Measurements from ENCODE around the gene OR5B12. TPM values are rescaled to one million over a fixed set of nuclear protein-coding genes. Genes with fewer than 3 reads are reported as not detected.

Gene OR5B12
- total and polyA plus RNA-seq, 2 of the 8 experiments (the other 6 are each of a cell fraction or from before 2014, with no cell fraction given) = not detected

DNA sequence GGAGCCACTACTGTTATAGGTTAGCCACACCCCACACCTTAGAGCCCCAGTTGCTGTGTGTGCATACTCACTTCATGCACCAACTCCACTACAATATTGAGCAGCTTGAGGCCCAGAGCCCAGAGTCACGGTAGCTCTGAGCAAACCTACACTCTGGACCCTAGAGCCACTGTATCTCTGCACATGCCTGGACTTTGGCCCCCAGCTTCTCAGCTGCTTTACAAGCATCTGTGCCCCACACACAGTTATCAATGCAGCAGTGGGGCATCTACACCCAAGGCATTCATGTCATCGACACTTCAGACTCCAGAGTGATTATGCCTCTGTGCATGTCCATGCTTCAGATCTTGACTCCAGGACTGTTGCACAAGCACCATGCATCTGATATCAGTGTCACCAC is 2.3 kb upstream of the OR5B12 start:
- Histone ChIP-seq H3K27me3 (replicated peaks in 1 of 4; ENCODE audit: control insufficient read depth in 3 of 4, extremely low read depth in 1 of 4, insufficient read depth in 3 of 4, low read length in 3 of 4) (no peaks in the 10 kb centered on the region), H3K23ac (ENCODE audit: insufficient read length) (no peak overlapping the region), H3K14ac (ENCODE audit: insufficient read length) (no peak overlapping the region), H2BK20ac (ENCODE audit: low read length) (no peak overlapping the region), H3K4ac (replicated peaks; ENCODE audit: insufficient read length, low read depth, low read length) (no peak overlapping the region), H3K4me2 (ENCODE audit: insufficient read depth in 1 of 2, low read depth in 2 of 2, low read length in 2 of 2) (no peak overlapping the region), H2BK15ac (ENCODE audit: low read length) (no peak overlapping the region), H2BK120ac (replicated peaks; ENCODE audit: low read depth, low read length) (no peak overlapping the region), H3K27ac (ENCODE audit: low read depth, low read length) (no peak overlapping the region), H3K9ac (replicated peaks in 1 of 4; ENCODE audit: extremely low read depth in 1 of 4, low read depth in 3 of 4, low read length in 3 of 4) (no peak overlapping the region), H2BK12ac (ENCODE audit: low read depth, low read length) (no peak overlapping the region), H3K18ac (ENCODE audit: extremely low read depth, low read length) (no peak overlapping the region), H3K4me1 (replicated peaks in 1 of 4; ENCODE audit: control insufficient read depth in 3 of 4, insufficient read depth in 4 of 4, low read length in 3 of 4) (no peaks in the 10 kb centered on the region), H3K4me3 (ENCODE audit: extremely low read depth in 1 of 4, insufficient read depth in 2 of 4, low read depth in 3 of 4, low read length in 4 of 4) (no peak overlapping the region), H4K5ac (ENCODE audit: insufficient read length, low read depth, low read length) (no peak overlapping the region), H4K91ac (replicated peaks; ENCODE audit: insufficient read length, low read length) (no peak overlapping the region), H4K20me1 (replicated peaks in 1 of 2; ENCODE audit: control insufficient read depth in 1 of 2, insufficient read depth in 2 of 2, low read length in 2 of 2) (no peaks in the 10 kb centered on the region), H3K79me2 (ENCODE audit: control insufficient read depth in 1 of 2, insufficient read depth in 2 of 2, low read length in 2 of 2) (no peaks in the 10 kb centered on the region), H3K56ac (replicated peaks; ENCODE audit: insufficient read length, low read depth, low read length) (no peak overlapping the region), H3K36me3 (ENCODE audit: control insufficient read depth in 2 of 4, insufficient read depth in 4 of 4, low read length in 3 of 4) (no peaks in the 10 kb centered on the region), H3K79me1 (ENCODE audit: low read depth, low read length) (no peaks in the 10 kb centered on the region), H2AFZ (ENCODE audit: low read length) (no peak overlapping the region), H3K9me3 (ENCODE audit: insufficient read depth in 2 of 2, low read depth in 1 of 2, low read length in 1 of 2) (peaks cover 18 to 33% of the 10 kb centered on the region in 2 experiments; a peak in 2 of 4 replicates), H2AK5ac (ENCODE audit: low read depth, low read length) (no peak overlapping the region), H4K8ac (ENCODE audit: extremely low read depth, insufficient read depth, low read length) (no peak overlapping the region), H3K23me2 (ENCODE audit: low read depth, low read length) (no peaks in the 10 kb centered on the region), H2BK5ac (ENCODE audit: low read depth, low read length) (no peak overlapping the region)
- ChIA-PET CTCF (ENCODE audit: partially characterized antibody) (no interaction called here), POLR2A (ENCODE audit: partially characterized antibody) (no interaction called here)
- TF ChIP-seq EP300 (IDR thresholded peaks at IDR 0.05; ENCODE audit: borderline replicate concordance in 1 of 2, low read depth in 2 of 2, low read length in 2 of 2) (no peak), CEBPB (IDR thresholded peaks at IDR 0.05; ENCODE audit: low read depth, low read length) (no peak), BCL11A (IDR thresholded peaks at IDR 0.05; ENCODE audit: low read depth in 2 of 2, low read length in 2 of 2) (no peak), BRCA1 (IDR thresholded peaks at IDR 0.05; ENCODE audit: low read depth, low read length) (no peak), TEAD4 (IDR thresholded peaks at IDR 0.05; ENCODE audit: low read depth, low read length) (no peak)
- no peak for DNase-seq (ENCODE audit: low read depth in 1 of 2, low spot score in 2 of 2)
- 91% methylated on average over 2 of the region's 2 CpGs; no CpG with 5 or more reads in 1 of the 2 experiments for WGBS, 2 experiments (ENCODE audit: extremely low coverage in 1 of 2, insufficient coverage in 1 of 2, insufficient read length in 1 of 2, insufficient replicate concordance in 2 of 2, low coverage in 1 of 2, low lambda C conversion rate in 2 of 2, missing lambda C conversion rate in 1 of 2)
- no peak for FAIRE-seq
